Measurements from ENCODE around the gene RPL28.
A peak's percentile ranks its signal among the peaks of the same experiment; 100 is the strongest.

Gene RPL28

DNA sequence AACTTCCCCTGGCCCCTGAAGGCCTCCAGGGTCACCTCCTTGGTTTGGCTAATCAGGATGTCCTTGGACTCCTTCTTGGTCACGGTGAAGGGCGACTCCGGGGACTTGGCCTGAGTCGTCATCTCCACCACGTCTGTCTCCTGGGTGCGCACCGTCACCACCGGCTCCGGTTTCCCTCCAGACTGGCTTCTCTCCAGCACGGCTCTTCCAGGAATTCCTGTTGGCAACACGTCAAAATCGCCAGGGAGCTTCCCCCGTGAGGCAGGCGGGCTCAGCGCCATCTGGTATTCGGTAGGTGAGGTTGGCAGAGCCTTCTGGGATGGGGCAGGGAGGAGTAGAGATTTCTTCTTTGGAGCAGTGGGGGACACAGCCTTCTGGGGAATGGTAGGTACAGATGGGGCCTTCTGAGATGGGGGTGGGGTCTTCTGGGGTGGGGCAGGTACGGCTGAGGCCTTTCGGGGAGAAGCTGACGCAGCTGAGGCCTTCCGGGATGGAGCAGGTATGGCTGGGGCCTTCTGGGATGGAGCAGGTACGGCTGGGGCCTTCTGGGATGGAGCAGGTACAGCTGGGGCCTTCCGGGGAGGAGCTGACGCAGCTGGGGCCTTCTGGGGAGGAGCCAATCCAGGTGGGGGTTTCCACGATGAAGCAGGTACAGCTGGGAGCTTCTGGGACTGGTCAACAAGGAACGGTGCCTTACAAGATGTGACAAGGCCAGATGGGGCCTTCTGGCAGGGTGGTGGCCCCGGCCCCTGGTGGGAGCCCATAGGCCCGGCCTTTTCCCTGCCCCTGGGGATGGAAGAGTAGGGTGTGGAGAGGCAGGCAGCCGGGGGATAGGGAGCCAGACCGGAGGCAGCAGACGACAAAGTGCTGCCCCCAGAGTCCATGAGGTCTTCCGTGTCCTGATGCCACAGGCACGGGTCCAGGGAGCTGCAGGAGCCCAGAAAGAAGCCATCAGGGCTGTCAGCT lies 26.5 kb upstream of the RPL28 start:
- DNase-seq (no peak), ATAC-seq (replicated peaks) (no peak)
- H3K27ac Mint-ChIP-seq, result no peak overlapping the region
- peaks cover 0 to 2% of the 10 kb centered on the region in 2 donors for H3K4me1 Mint-ChIP-seq (ENCODE audit: low read depth in 2 of 2)
- peaks cover 9 to 32% of the 10 kb centered on the region in 2 donors for H3K27me3 Mint-ChIP-seq
- H3K36me3 Mint-ChIP-seq (ENCODE audit: insufficient read depth), result no peaks in the 10 kb centered on the region
- no peaks in the 10 kb centered on the region for H3K9me3 Mint-ChIP-seq
- H3K4me3 Mint-ChIP-seq, result no peak overlapping the region

GRCh38 chr19:55360902-55361301 lies 24.8 kb upstream of the RPL28 start:
- H3K4me1 Mint-ChIP-seq (ENCODE audit: low read depth in 2 of 2), result no peaks in the 10 kb centered on the region
- no peaks in the 10 kb centered on the region for H3K36me3 Mint-ChIP-seq (ENCODE audit: insufficient read depth)
- ATAC-seq (replicated peaks), result no peak
- peaks cover 15 to 23% of the 10 kb centered on the region in 2 donors for H3K27me3 Mint-ChIP-seq
- no peak overlapping the region for H3K4me3 Mint-ChIP-seq
- no peak for DNase-seq
- no peaks in the 10 kb centered on the region for H3K9me3 Mint-ChIP-seq
- peak overlapping the region in 1 of 2 donors; percentile 26 for H3K27ac Mint-ChIP-seq

- Mint-ChIP-seq H3K36me3 (ENCODE audit: insufficient read depth) (no peaks in the 10 kb centered on the region), H3K4me3 (no peak overlapping the region), H3K27me3 (peaks cover 14 to 18% of the 10 kb centered on the region in 2 donors), H3K4me1 (ENCODE audit: low read depth in 2 of 2) (no peaks in the 10 kb centered on the region), H3K9me3 (no peaks in the 10 kb centered on the region), H3K27ac (no peak overlapping the region)
- ATAC-seq (replicated peaks) (no peak), DNase-seq (no peak)
These were observed 23.4 kb upstream of the RPL28 start for GRCh38 chr19:55362174-55362989.

- Mint-ChIP-seq H3K36me3 (ENCODE audit: insufficient read depth) (no peaks in the 10 kb centered on the region), H3K27me3 (peaks cover 16 to 18% of the 10 kb centered on the region in 2 donors), H3K27ac (no peak within 1 kb of the TSS), H3K4me3 (no peak within 1 kb of the TSS), H3K9me3 (no peaks in the 10 kb centered on the region), H3K4me1 (ENCODE audit: low read depth in 2 of 2) (no peaks in the 10 kb centered on the region)
- DNase-seq, result no peak
- ATAC-seq (replicated peaks), result no peak
These were observed 22.6 kb upstream of the RPL28 start, which contains the start of gene GARIN5B for GRCh38 chr19:55362990-55363716. GARIN5B (minus strand) TSS chr19:55363260; CDS start chr19:55363066, 194 bp downstream.

- DNase-seq (no peak), ATAC-seq (replicated peaks) (no peak)
- H3K4me1 Mint-ChIP-seq (ENCODE audit: low read depth in 2 of 2), result peaks cover 3 to 4% of the 10 kb centered on the region in 2 donors
- no peaks in the 10 kb centered on the region for H3K36me3 Mint-ChIP-seq (ENCODE audit: insufficient read depth)
- H3K27ac Mint-ChIP-seq, result no peak overlapping the region
- H3K9me3 Mint-ChIP-seq, result no peaks in the 10 kb centered on the region
- peaks cover 22 to 35% of the 10 kb centered on the region in 2 donors for H3K27me3 Mint-ChIP-seq
- no peak overlapping the region for H3K4me3 Mint-ChIP-seq
These were observed 20.5 kb upstream of the RPL28 start for GRCh38 chr19:55365245-55365644.

GRCh38 chr19:55365964-55366363 lies 19.8 kb upstream of the RPL28 start:
- H3K27me3 Mint-ChIP-seq, result peaks cover 30 to 42% of the 10 kb centered on the region in 2 donors
- peaks cover 4 to 5% of the 10 kb centered on the region in 2 donors for H3K4me1 Mint-ChIP-seq (ENCODE audit: low read depth in 2 of 2)
- H3K36me3 Mint-ChIP-seq (ENCODE audit: insufficient read depth), result no peaks in the 10 kb centered on the region
- ATAC-seq (replicated peaks) (no peak), DNase-seq (no peak)
- no peak overlapping the region for H3K27ac Mint-ChIP-seq
- H3K4me3 Mint-ChIP-seq, result no peak overlapping the region
- H3K9me3 Mint-ChIP-seq, result no peaks in the 10 kb centered on the region

GRCh38 chr19:55366790-55367189 lies 18.9 kb upstream of the RPL28 start:
- Mint-ChIP-seq H3K4me1 (ENCODE audit: low read depth in 2 of 2) (peaks cover 4 to 5% of the 10 kb centered on the region in 2 donors), H3K4me3 (no peak overlapping the region), H3K27ac (no peak overlapping the region), H3K27me3 (peaks cover 38 to 51% of the 10 kb centered on the region in 2 donors), H3K9me3 (no peaks in the 10 kb centered on the region), H3K36me3 (ENCODE audit: insufficient read depth) (no peaks in the 10 kb centered on the region)
- DNase-seq (no peak), ATAC-seq (replicated peaks) (no peak)

DNA sequence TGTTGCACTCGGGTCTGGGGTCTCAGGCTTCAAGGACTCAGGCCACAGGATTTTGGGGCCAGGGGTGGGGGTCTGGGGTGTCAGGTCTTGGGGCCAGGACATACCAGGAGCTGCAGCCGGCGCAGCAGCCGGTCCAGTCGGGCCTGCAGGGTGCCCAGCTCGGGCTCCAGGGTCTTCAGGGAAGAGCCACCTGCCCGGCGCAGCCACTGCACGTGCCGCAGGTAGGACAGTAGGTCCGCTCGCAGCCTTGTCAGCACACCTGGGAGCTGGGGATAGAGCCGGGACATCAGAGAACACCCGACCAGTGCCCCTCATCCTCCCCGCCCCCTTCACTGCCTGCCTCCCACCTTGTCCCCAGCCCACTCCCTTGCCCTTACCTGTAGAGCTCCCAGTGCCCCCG lies 17.6 kb upstream of the RPL28 start:
- no peak for ATAC-seq (replicated peaks)
- Mint-ChIP-seq H3K27me3 (peaks cover 46 to 64% of the 10 kb centered on the region in 2 donors), H3K4me1 (ENCODE audit: low read depth in 2 of 2) (peaks cover 4 to 5% of the 10 kb centered on the region in 2 donors), H3K36me3 (ENCODE audit: insufficient read depth) (no peaks in the 10 kb centered on the region), H3K27ac (no peak overlapping the region), H3K4me3 (no peak overlapping the region), H3K9me3 (no peaks in the 10 kb centered on the region)
- no peak for DNase-seq

- H3K4me3 Mint-ChIP-seq, result peak overlapping the region; percentile 38 to 61
- H3K4me1 Mint-ChIP-seq (ENCODE audit: low read depth in 2 of 2), result peaks cover 5 to 8% of the 10 kb centered on the region in 2 donors
These were observed 16.8 kb upstream of the RPL28 start for GRCh38 chr19:55368701-55369563.

DNA sequence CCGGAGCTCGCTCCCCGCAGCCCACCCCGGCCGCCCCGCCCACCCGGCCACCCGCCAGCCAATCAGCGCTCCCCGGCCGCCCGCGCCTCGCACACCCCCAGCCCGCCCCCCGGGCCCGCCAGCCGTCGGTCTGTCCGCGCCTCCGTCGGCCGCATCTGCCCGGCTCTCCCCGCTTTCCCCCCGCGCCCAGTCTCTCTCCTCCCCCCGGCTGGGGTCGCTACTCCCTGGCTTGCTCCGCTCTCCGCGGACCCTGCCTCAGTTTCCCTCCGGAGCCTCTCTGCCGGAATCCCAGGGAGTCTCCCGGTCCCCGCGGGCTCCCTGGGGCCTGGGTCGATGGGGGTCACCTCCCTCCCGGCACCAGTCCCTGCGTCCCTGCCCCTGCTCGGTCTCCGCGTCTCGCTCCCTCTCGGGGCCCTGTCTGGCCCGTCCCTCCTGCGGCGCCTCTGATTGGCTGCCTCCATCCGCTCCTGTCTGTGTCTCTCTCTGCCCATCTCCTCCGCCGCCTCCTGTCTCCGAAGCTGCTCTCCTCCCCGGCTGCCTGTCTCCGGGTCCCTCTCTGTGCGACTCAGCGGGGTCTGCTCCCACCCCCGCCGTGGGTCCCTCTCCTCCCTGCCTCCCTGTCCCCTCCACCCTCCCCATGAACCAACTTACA lies 16.0 kb upstream of the RPL28 start:
- DNase-seq (no peak), ATAC-seq (replicated peaks) (peak; percentile 68)
- Mint-ChIP-seq H3K27me3 (peaks cover 53 to 76% of the 10 kb centered on the region in 2 donors), H3K9me3 (no peaks in the 10 kb centered on the region), H3K36me3 (ENCODE audit: insufficient read depth) (no peaks in the 10 kb centered on the region), H3K27ac (no peak overlapping the region), H3K4me3 (peak overlapping the region; percentile 73 to 86), H3K4me1 (ENCODE audit: low read depth in 2 of 2) (peaks cover 5 to 8% of the 10 kb centered on the region in 2 donors)

More at GRCh38 chr19:55368701-55369563, 16.8 kb upstream of the RPL28 start:
- Mint-ChIP-seq H3K27ac (no peak overlapping the region), H3K27me3 (peaks cover 51 to 72% of the 10 kb centered on the region in 2 donors), H3K36me3 (ENCODE audit: insufficient read depth) (no peaks in the 10 kb centered on the region), H3K9me3 (no peaks in the 10 kb centered on the region)
- no peak for DNase-seq
- ATAC-seq (replicated peaks), result peak; percentile 54

- Mint-ChIP-seq H3K36me3 (ENCODE audit: insufficient read depth) (no peaks in the 10 kb centered on the region), H3K4me3 (peak within 1 kb of the TSS; percentile 73 to 86), H3K9me3 (no peaks in the 10 kb centered on the region), H3K27me3 (peaks cover 50 to 82% of the 10 kb centered on the region in 2 donors), H3K4me1 (ENCODE audit: low read depth in 2 of 2) (peaks cover 5 to 8% of the 10 kb centered on the region in 2 donors), H3K27ac (no peak within 1 kb of the TSS)
- DNase-seq, result no peak
- ATAC-seq (replicated peaks), result no peak
These were observed 15.3 kb upstream of the RPL28 start, which contains the start of gene IL11 for GRCh38 chr19:55370305-55370988. IL11 (minus strand) TSS chr19:55370463; CDS start chr19:55370310, 153 bp downstream.
